ENCODE results near the gene E2F4.

- TF ChIP-seq NFRKB (IDR thresholded peaks at IDR 0.05) (no peak), LEF1 (IDR thresholded peaks at IDR 0.05; ENCODE audit: borderline replicate concordance) (no peak), SP1 (IDR thresholded peaks at IDR 0.05) (no peak)
Observed at GRCh38 chr16:67173323-67173722, 18.6 kb upstream of the E2F4 start.

Data from HEK293T (cell line).